ENCODE measurements around the gene SLC5A10.

Gene SLC5A10

GRCh38 chr17:19005789-19006430 is 53.9 kb downstream of the SLC5A10 start:
- in situ Hi-C loops (cut with HindIII; ENCODE audit: low pct_unique_long_range_greater_than_20kb, low sequenced_read_pairs), result no loop called here
- no peak for TF ChIP-seq JUND (IDR thresholded peaks at IDR 0.05; ENCODE audit: low read depth)
- DNase-seq (ENCODE audit: low read depth in 1 of 2, low spot score in 1 of 2), result no peak

- in situ Hi-C loops (cut with HindIII; ENCODE audit: low pct_unique_long_range_greater_than_20kb, low sequenced_read_pairs), result no loop called here
- no peak for TF ChIP-seq JUND (IDR thresholded peaks at IDR 0.05; ENCODE audit: low read depth)
- DNase-seq (ENCODE audit: low read depth in 1 of 2, low spot score in 1 of 2), result no peak
These were observed 54.7 kb downstream of the SLC5A10 start for GRCh38 chr17:19006698-19007097.

GRCh38 chr17:19009970-19010369 is 58.0 kb downstream of the SLC5A10 start:
- TF ChIP-seq JUND (IDR thresholded peaks at IDR 0.05; ENCODE audit: low read depth), result no peak
- DNase-seq (ENCODE audit: low read depth in 1 of 2, low spot score in 1 of 2), result no peak
- in situ Hi-C loops (cut with HindIII; ENCODE audit: low pct_unique_long_range_greater_than_20kb, low sequenced_read_pairs), result no loop called here

GRCh38 chr17:19010729-19011505 is 59.0 kb downstream of the SLC5A10 start:
- in situ Hi-C loops (cut with HindIII; ENCODE audit: low pct_unique_long_range_greater_than_20kb, low sequenced_read_pairs), result no loop called here
- no peak for DNase-seq (ENCODE audit: low read depth in 1 of 2, low spot score in 1 of 2)
- TF ChIP-seq JUND (IDR thresholded peaks at IDR 0.05; ENCODE audit: low read depth), result no peak

- in situ Hi-C loops (cut with HindIII; ENCODE audit: low pct_unique_long_range_greater_than_20kb, low sequenced_read_pairs), result no loop called here
- DNase-seq (ENCODE audit: low read depth in 1 of 2, low spot score in 1 of 2), result no peak
- no peak for TF ChIP-seq JUND (IDR thresholded peaks at IDR 0.05; ENCODE audit: low read depth)
These were observed 59.6 kb downstream of the SLC5A10 start for GRCh38 chr17:19011581-19011980.

GRCh38 chr17:19012171-19013080 is 60.5 kb downstream of the SLC5A10 start:
- DNase-seq (ENCODE audit: low read depth in 1 of 2, low spot score in 1 of 2), result no peak
- TF ChIP-seq JUND (IDR thresholded peaks at IDR 0.05; ENCODE audit: low read depth), result no peak
- in situ Hi-C loops (cut with HindIII; ENCODE audit: low pct_unique_long_range_greater_than_20kb, low sequenced_read_pairs), result no loop called here

GRCh38 chr17:19013226-19013625 is 61.3 kb downstream of the SLC5A10 start:
- DNase-seq (ENCODE audit: low read depth in 1 of 2, low spot score in 1 of 2), result no peak

GRCh38 chr17:19013806-19014627 is 62.1 kb downstream of the SLC5A10 start:
- no peak for DNase-seq (ENCODE audit: low read depth in 1 of 2, low spot score in 1 of 2)
- no peak for TF ChIP-seq JUND (IDR thresholded peaks at IDR 0.05; ENCODE audit: low read depth)
- in situ Hi-C loops (cut with HindIII; ENCODE audit: low pct_unique_long_range_greater_than_20kb, low sequenced_read_pairs), result no loop called here

More at GRCh38 chr17:19013226-19013625, 61.3 kb downstream of the SLC5A10 start:
- TF ChIP-seq JUND (IDR thresholded peaks at IDR 0.05; ENCODE audit: low read depth), result no peak
- in situ Hi-C loops (cut with HindIII; ENCODE audit: low pct_unique_long_range_greater_than_20kb, low sequenced_read_pairs), result no loop called here

- no peak for DNase-seq (ENCODE audit: low read depth in 1 of 2, low spot score in 1 of 2)
- in situ Hi-C loops (cut with HindIII; ENCODE audit: low pct_unique_long_range_greater_than_20kb, low sequenced_read_pairs), result no loop called here
These were observed 62.8 kb downstream of the SLC5A10 start for GRCh38 chr17:19014628-19015215.

GRCh38 chr17:19015428-19015827 is 63.5 kb downstream of the SLC5A10 start:
- no peak for TF ChIP-seq JUND (IDR thresholded peaks at IDR 0.05; ENCODE audit: low read depth)
- DNase-seq (ENCODE audit: low read depth in 1 of 2, low spot score in 1 of 2), result no peak
- in situ Hi-C loops (cut with HindIII; ENCODE audit: low pct_unique_long_range_greater_than_20kb, low sequenced_read_pairs), result no loop called here

More at GRCh38 chr17:19014628-19015215, 62.8 kb downstream of the SLC5A10 start:
- TF ChIP-seq JUND (IDR thresholded peaks at IDR 0.05; ENCODE audit: low read depth), result no peak

- in situ Hi-C loops (cut with HindIII; ENCODE audit: low pct_unique_long_range_greater_than_20kb, low sequenced_read_pairs), result no loop called here
- no peak for DNase-seq (ENCODE audit: low read depth in 1 of 2, low spot score in 1 of 2)
- TF ChIP-seq JUND (IDR thresholded peaks at IDR 0.05; ENCODE audit: low read depth), result no peak
These were observed 64.3 kb downstream of the SLC5A10 start for GRCh38 chr17:19016297-19016696.
